ENCODE results near the gene MPP7.

Gene MPP7

GRCh38 chr10:28294169-28294532 lies 8.7 kb downstream of the MPP7 start:
- DNase-seq = no peak

GRCh38 chr10:28293236-28294168 lies 9.4 kb downstream of the MPP7 start:
- no peak for DNase-seq
- TF ChIP-seq POLR2A (IDR thresholded peaks at IDR 0.05; ENCODE audit: low read length) (no peak), GATA1 (IDR thresholded peaks at IDR 0.05; ENCODE audit: low read depth, low read length) (no peak)

More at GRCh38 chr10:28294169-28294532, 8.7 kb downstream of the MPP7 start:
- TF ChIP-seq GATA1 (IDR thresholded peaks at IDR 0.05; ENCODE audit: low read depth, low read length) (no peak), POLR2A (IDR thresholded peaks at IDR 0.05; ENCODE audit: low read length) (no peak)

GRCh38 chr10:28291881-28292297 lies 11.0 kb downstream of the MPP7 start:
- no peak for DNase-seq
- TF ChIP-seq GATA1 (IDR thresholded peaks at IDR 0.05; ENCODE audit: low read depth, low read length) = no peak
- no peak for TF ChIP-seq POLR2A (IDR thresholded peaks at IDR 0.05; ENCODE audit: low read length)

- DNase-seq = no peak
- TF ChIP-seq GATA1 (IDR thresholded peaks at IDR 0.05; ENCODE audit: low read depth, low read length) (no peak), POLR2A (IDR thresholded peaks at IDR 0.05; ENCODE audit: low read length) (no peak)
These were observed 17.0 kb downstream of the MPP7 start for GRCh38 chr10:28285816-28286215.

- TF ChIP-seq POLR2A (IDR thresholded peaks at IDR 0.05; ENCODE audit: low read length) (no peak), GATA1 (IDR thresholded peaks at IDR 0.05; ENCODE audit: low read depth, low read length) (no peak)
- no peak for DNase-seq
These were observed 18.7 kb downstream of the MPP7 start for GRCh38 chr10:28284126-28284525.

- no peak for DNase-seq
- TF ChIP-seq POLR2A (IDR thresholded peaks at IDR 0.05; ENCODE audit: low read length) (no peak), GATA1 (IDR thresholded peaks at IDR 0.05; ENCODE audit: low read depth, low read length) (no peak)
These were observed 19.6 kb downstream of the MPP7 start for GRCh38 chr10:28283251-28283650.

GRCh38 chr10:28282336-28282735 lies 20.5 kb downstream of the MPP7 start:
- TF ChIP-seq GATA1 (IDR thresholded peaks at IDR 0.05; ENCODE audit: low read depth, low read length) (no peak), POLR2A (IDR thresholded peaks at IDR 0.05; ENCODE audit: low read length) (no peak)

GRCh38 chr10:28281726-28282315 lies 21.0 kb downstream of the MPP7 start:
- no peak for TF ChIP-seq POLR2A (IDR thresholded peaks at IDR 0.05; ENCODE audit: low read length)
- TF ChIP-seq GATA1 (IDR thresholded peaks at IDR 0.05; ENCODE audit: low read depth, low read length) = no peak
- DNase-seq = no peak

More at GRCh38 chr10:28282336-28282735, 20.5 kb downstream of the MPP7 start:
- DNase-seq = no peak

- no peak for DNase-seq
- TF ChIP-seq GATA1 (IDR thresholded peaks at IDR 0.05; ENCODE audit: low read depth, low read length) (no peak), POLR2A (IDR thresholded peaks at IDR 0.05; ENCODE audit: low read length) (no peak)
These were observed 22.2 kb downstream of the MPP7 start for GRCh38 chr10:28280652-28281051.

GRCh38 chr10:28279878-28280277 lies 23.0 kb downstream of the MPP7 start:
- no peak for DNase-seq
- TF ChIP-seq GATA1 (IDR thresholded peaks at IDR 0.05; ENCODE audit: low read depth, low read length) (no peak), POLR2A (IDR thresholded peaks at IDR 0.05; ENCODE audit: low read length) (no peak)

GRCh38 chr10:28278842-28279241 lies 24.0 kb downstream of the MPP7 start:
- DNase-seq = no peak
- TF ChIP-seq POLR2A (IDR thresholded peaks at IDR 0.05; ENCODE audit: low read length) (no peak), GATA1 (IDR thresholded peaks at IDR 0.05; ENCODE audit: low read depth, low read length) (no peak)

GRCh38 chr10:28276384-28276783 lies 26.5 kb downstream of the MPP7 start:
- TF ChIP-seq POLR2A (IDR thresholded peaks at IDR 0.05; ENCODE audit: low read length) (no peak), GATA1 (IDR thresholded peaks at IDR 0.05; ENCODE audit: low read depth, low read length) (no peak)
- DNase-seq = no peak

- no peak for TF ChIP-seq POLR2A (IDR thresholded peaks at IDR 0.05; ENCODE audit: low read length)
- no peak for TF ChIP-seq GATA1 (IDR thresholded peaks at IDR 0.05; ENCODE audit: low read depth, low read length)
- no peak for DNase-seq
These were observed 28.4 kb downstream of the MPP7 start for GRCh38 chr10:28274475-28274874.

- TF ChIP-seq POLR2A (IDR thresholded peaks at IDR 0.05; ENCODE audit: low read length) (no peak), GATA1 (IDR thresholded peaks at IDR 0.05; ENCODE audit: low read depth, low read length) (no peak)
- DNase-seq = no peak
These were observed 29.5 kb downstream of the MPP7 start for GRCh38 chr10:28273343-28273742.

Measured in erythroblast (primary cell).